ENCODE measurements around the gene ZBTB39. TPM values are rescaled to one million over a fixed set of nuclear protein-coding genes. Genes with fewer than 3 reads are reported as not detected.

The ZBTB39 gene
- total RNA-seq, 1 experiment from 2014 or later: 5.8 TPM

GRCh38 chr12:57049890-57050289 is 43.5 kb upstream of the ZBTB39 start, which contains the start of gene MYO1A:
Gene MYO1A, minus strand, starts transcription at chr12:57050129. Its CDS starts 1,806 bp downstream, at chr12:57048323.
- BruUV-seq (replicated peaks): no TSS peak
- intact Hi-C loops (cut with micrococcal nuclease; ENCODE audit: unreplicated experiment) (no loop called here), in situ Hi-C loops (cut with HindIII; ENCODE audit: low pct_unique_long_range_greater_than_20kb, low sequenced_read_pairs) (no loop called here)
- Histone ChIP-seq H3K27me3 (ENCODE audit: control insufficient read depth, insufficient read depth, low read length) (peaks cover 10% of the 10 kb centered on the region), H3K4me1 (ENCODE audit: control insufficient read depth, insufficient read depth, low read length) (no peaks in the 10 kb centered on the region), H3K4me3 (ENCODE audit: low read depth in 2 of 2, low read length in 2 of 2) (no peak within 1 kb of the TSS), H3K36me3 (ENCODE audit: control insufficient read depth, insufficient read depth, low read length) (no peaks in the 10 kb centered on the region), H3K27ac (ENCODE audit: low read length) (no peak within 1 kb of the TSS), H3K9me3 (ENCODE audit: control insufficient read depth, insufficient read depth, low read depth, low read length) (no peaks in the 10 kb centered on the region)
- TF ChIP-seq REST (IDR thresholded peaks at IDR 0.05; ENCODE audit: insufficient read depth in 1 of 2, low read depth in 2 of 2, low read length in 1 of 2): peak; percentile 90 to 94
- no peak for TF ChIP-seq POLR2AphosphoS5 (IDR thresholded peaks at IDR 0.05; ENCODE audit: low read depth, low read length)
- TF ChIP-seq SIN3A (IDR thresholded peaks at IDR 0.05; ENCODE audit: borderline replicate concordance, insufficient read depth, low read depth, low read length): no peak
- ChIA-PET POLR2A (no interaction called here), CTCF (interaction anchor here (0.7 kb wide), 1 partner anchor 39 kb away, joined by 3 read pairs; no protein-coding TSS in a partner anchor)
- DNase-seq (ENCODE audit: low read depth, low spot score) (no peak), ATAC-seq (peak; percentile 36; the same call in 1 of the 2 replicates)

- no TSS peak for BruUV-seq (replicated peaks)
- Histone ChIP-seq H3K27ac (ENCODE audit: low read length) (no peak overlapping the region), H3K9me3 (ENCODE audit: control insufficient read depth, insufficient read depth, low read depth, low read length) (no peaks in the 10 kb centered on the region), H3K4me3 (ENCODE audit: low read depth in 2 of 2, low read length in 2 of 2) (no peak overlapping the region), H3K4me1 (ENCODE audit: control insufficient read depth, insufficient read depth, low read length) (no peaks in the 10 kb centered on the region), H3K36me3 (ENCODE audit: control insufficient read depth, insufficient read depth, low read length) (no peaks in the 10 kb centered on the region), H3K27me3 (ENCODE audit: control insufficient read depth, insufficient read depth, low read length) (peaks cover 10% of the 10 kb centered on the region)
- in situ Hi-C loops (cut with HindIII; ENCODE audit: low pct_unique_long_range_greater_than_20kb, low sequenced_read_pairs): no loop called here
- no peak for ATAC-seq
- TF ChIP-seq TCF7L2 (IDR thresholded peaks at IDR 0.05; ENCODE audit: low read depth, low read length) (no peak), CTCF (IDR thresholded peaks at IDR 0.05) (no peak), SIN3A (IDR thresholded peaks at IDR 0.05; ENCODE audit: borderline replicate concordance, insufficient read depth, low read depth, low read length) (no peak), POLR2AphosphoS5 (IDR thresholded peaks at IDR 0.05; ENCODE audit: low read depth, low read length) (no peak), REST (IDR thresholded peaks at IDR 0.05; ENCODE audit: insufficient read depth in 1 of 2, low read depth in 2 of 2, low read length in 1 of 2) (no peak)
- CTCF ChIA-PET: interaction anchor here (0.6 to 0.7 kb wide), 2 partner anchors 38 to 164 kb away, joined by 3 read pairs; no protein-coding TSS in a partner anchor
- intact Hi-C loops (cut with micrococcal nuclease; ENCODE audit: unreplicated experiment): no loop called here
- no peak for DNase-seq (ENCODE audit: low read depth, low spot score)
- POLR2A ChIA-PET: no interaction called here
Observed at GRCh38 chr12:57049119-57049446, 42.7 kb upstream of the ZBTB39 start.
